ENCODE data around the gene KCNAB2.

Gene KCNAB2

DNA sequence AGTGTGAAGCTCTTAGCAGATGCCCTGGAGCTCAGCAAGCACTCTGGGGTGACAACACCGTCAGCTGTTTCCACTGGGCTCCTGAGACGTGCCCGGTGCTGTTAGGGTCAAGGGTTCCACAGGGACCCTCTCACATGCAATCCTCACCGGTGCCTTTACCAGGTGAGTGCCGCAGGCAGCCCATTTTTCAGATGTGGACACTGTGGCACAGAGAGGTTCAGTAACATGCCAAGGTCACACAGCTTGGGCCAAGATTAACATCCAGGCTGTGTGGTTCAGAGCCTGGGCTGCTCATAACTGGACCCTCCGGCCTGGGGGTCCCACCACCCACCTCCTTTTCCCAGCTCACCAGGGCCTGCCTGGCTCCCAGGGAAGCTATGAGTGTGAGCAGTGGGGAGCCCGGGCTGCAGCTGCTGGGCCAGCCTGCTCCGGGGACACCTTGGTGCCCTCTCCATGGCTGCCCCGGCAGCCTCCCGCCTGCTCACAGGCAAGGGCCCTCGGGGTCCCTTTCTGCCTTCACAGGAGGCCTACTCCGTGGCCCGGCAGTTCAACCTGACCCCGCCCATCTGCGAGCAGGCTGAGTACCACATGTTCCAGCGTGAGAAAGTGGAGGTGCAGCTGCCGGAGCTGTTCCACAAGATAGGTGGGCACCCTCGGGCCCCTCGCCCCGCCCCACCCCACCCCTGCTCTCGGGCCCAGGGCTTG lies 49.3 kb downstream of the KCNAB2 start:
- no peak overlapping the region for H3K4me3 ChIP-seq (ENCODE audit: low read depth, low read length)

DNA sequence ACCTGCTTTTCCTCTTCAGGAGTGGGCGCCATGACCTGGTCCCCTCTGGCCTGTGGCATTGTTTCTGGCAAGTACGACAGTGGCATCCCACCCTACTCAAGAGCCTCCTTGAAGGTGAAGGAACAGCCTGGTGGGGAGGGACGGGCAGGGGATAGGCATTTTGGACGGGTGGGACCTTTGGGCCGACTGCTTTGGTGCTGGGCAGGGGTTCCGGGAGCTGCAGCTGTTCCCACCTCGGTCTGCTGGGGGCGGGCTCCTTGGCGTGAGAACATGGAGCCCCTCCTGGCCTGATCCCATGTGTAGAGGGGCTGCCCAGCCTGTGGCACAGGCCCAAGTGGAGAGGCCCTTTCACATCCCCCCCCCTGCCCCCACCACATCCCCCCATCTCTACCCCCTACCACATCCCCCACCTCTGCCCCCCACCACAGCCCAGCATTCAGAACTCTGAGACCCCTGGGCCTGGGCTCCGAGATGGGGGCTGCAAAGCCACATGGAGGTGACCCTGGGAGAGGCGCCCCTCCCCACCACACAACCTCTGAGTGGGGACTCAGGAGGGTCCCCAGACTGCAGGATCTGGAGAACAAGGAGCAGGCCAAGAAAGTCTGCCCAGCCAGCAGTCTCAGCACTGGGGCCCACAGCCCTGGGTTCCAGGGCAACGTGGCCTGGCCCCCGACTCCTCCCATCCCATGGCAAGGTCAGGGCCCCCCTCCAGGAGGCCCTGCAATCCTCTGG lies 50.0 kb downstream of the KCNAB2 start:
- H3K4me3 ChIP-seq (ENCODE audit: low read depth, low read length) = no peak overlapping the region

DNA sequence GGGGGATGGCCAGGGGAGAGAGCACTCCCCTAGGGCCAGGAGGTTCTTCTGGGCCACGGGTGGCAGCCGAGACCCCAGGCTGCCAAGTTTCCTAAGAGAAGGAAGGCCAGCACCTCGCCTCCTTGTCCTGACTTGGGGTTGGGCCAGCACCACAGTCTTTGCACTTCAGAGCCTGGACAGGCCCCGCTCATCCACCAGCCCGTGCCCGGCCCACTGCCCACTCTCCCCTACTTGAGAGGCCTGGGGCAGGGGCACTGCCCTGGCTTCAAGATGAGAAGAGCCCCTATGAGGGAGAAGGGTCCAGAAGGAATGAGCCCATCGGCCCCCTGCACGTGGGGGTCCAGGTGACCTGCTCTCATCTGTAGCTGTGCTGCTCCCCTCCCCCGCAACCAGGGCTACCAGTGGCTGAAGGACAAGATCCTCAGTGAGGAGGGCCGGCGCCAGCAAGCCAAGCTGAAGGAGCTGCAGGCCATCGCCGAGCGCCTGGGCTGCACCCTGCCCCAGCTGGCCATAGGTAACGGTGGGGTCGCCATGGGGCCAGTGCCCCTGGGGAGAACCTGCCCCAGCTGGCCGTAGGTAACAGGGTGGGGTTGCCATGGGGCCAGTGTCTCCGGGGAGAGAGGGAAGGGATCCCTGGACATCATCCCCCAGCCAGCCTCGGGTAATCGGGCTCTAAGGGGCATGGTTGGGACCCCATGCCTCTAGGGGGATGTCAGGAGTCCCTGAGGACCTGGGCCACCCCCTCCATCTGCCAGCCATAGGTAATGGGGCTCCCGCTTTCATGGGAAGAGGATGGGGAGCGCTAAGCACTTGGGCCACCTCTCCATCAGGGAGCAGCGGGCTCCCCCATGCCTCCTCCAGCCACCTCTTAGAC lies 50.8 kb downstream of the KCNAB2 start:
- H3K4me3 ChIP-seq (ENCODE audit: low read depth, low read length) = no peak overlapping the region

DNA sequence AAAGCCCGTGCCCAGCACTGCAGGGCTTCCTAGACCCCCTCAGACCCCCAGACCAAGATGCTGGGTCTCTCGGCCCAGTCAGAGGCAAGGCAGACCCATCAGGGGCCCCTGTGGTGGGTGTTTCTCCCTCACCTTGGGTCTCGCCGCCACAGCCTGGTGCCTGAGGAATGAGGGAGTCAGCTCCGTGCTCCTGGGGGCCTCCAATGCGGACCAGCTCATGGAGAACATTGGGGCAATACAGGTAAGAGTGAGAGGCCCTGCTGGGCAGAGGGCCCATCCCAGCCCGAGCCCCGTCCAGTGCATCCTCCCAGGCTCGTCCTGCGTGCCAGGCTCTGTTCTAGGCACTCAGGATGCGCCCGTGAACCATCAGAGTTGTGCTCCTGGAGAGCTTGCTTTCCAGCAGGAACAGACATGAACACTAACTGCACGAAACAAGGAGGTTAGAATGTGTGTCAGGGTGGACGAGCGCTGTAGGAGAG lies 51.5 kb downstream of the KCNAB2 start:
- no peak overlapping the region for H3K4me3 ChIP-seq (ENCODE audit: low read depth, low read length)

DNA sequence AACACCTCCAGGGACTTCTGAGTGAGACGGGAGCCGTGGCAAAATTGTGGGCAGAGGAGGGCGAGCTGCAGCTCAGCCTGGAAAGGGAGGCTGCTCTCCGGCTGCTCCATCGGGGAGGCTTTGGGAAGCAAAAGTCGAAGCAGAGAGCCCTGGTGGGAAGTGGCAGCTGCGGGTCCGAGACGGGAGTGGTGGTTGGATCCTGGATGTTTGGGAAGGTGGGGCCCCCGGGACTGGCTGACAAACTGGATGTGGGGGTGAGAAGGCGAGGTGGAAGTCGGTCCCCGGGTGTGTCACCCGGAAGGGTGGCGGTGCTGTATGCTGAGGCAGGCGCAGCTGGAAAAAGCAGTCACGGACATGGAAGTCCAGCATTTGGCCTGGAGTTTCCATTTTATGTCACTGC lies 52.1 kb downstream of the KCNAB2 start:
- H3K4me3 ChIP-seq (ENCODE audit: low read depth, low read length) = no peak overlapping the region

DNA sequence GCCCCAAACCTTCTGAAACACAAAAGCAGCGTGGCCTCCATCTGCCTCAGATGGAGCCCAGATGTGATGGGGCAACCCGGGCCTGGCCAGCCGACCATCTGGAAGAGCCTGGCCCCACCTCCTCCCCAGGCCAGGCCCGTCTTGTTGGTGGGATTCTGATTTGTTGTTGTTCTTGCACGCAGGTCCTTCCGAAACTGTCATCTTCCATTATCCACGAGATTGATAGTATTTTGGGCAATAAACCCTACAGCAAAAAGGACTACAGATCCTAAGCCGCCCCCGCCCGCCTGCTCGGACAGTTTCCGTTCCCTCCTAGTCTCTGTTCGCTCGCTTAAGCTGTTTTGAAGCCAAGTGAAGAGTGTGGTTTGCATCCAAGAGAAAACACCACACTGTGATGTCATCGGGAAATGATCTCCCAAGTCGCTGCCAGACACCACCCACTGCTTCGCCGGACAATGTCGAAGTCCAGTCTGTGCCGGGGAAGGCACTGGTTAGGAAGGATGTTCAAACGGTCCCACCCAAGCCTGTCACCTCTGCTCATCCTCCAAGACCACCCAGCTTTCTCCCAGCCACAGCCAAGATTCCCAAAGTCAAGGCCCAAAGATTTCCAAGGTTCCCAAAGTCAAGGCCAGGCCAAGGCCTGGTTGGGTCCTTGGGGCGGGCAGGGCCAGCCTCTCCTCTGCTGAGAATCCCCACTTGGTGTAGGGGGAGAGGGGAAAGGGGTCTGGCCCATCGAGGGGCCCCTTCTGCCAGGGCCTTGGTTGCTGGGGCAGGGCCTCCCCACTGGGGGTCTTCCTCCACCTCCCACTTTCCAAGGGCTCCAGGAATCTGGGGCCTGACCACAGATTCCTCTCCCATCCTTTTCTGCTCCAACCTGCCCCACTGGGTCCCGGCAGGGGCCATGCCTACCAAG lies 52.9 kb downstream of the KCNAB2 start:
- H3K4me3 ChIP-seq (ENCODE audit: low read depth, low read length) = no peak overlapping the region

DNA sequence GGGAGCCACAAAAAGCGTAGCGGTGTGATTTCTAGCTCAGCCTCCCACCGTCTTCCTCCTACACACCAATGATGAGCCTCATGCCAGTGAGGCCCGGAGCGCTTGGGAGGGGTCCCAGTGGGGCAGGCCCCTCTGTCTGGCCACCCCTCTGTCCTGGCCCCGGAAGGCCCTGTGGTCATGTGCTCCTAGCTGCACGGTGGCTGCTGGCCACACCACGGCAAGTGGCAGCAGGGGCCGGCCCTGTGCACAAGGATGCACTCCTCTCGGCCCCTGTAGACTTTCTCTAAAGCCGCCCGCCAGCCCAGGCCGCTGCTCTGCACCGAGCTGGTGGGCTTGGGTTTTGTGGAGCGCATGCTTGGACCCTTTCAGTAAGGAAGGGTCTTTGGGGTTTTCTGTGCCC lies 53.6 kb downstream of the KCNAB2 start:
- H3K4me3 ChIP-seq (ENCODE audit: low read depth, low read length) = no peak overlapping the region

DNA sequence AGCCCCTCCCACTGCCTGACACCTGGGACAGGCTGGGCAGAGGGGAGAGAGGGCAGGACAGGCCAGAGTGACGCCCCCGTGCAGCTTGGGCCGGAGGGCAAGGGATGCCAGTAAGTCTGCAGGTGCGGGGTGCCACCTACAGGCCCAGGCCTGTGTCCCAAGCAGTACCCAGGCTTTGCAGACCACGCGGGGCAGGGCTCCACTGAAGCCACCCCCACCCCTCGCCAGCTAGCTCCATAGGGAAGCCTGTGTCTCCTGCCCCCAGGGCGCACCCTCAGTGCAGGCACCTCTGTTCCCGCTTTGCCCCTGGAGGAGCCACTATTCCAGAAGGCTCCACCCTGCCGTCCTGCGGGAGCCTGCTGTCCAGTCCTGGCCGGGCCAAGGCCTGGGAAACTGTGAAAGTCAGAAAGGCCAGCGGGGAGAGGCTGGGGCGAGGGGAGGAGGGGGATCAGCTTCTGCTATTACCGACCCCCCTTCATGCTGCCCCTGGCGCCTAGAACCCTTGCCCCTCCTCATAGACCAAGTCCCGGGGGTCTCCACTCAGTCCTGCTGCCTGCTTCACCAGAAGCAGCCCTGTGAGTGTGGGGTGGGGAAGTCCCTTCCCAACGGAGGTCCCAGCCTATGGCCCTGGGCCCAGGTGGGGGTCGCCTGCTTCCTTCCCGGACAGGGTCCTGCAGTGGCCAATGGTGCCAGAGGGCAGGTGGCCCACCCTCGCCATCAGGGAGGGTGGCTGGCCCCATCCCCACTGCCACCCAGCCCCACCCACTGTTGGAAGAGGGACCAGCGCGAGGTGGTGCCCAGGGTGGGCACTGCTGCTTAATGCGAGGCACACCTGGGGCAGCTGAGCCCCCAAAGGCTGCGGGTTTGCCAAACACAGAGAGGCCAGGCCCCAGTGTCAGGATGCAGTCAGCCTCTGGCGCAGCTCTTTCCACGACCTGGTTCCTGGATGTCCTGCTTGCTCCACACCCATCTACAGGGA lies 54.4 kb downstream of the KCNAB2 start:
- H3K4me3 ChIP-seq (ENCODE audit: low read depth, low read length) = no peak overlapping the region

DNA sequence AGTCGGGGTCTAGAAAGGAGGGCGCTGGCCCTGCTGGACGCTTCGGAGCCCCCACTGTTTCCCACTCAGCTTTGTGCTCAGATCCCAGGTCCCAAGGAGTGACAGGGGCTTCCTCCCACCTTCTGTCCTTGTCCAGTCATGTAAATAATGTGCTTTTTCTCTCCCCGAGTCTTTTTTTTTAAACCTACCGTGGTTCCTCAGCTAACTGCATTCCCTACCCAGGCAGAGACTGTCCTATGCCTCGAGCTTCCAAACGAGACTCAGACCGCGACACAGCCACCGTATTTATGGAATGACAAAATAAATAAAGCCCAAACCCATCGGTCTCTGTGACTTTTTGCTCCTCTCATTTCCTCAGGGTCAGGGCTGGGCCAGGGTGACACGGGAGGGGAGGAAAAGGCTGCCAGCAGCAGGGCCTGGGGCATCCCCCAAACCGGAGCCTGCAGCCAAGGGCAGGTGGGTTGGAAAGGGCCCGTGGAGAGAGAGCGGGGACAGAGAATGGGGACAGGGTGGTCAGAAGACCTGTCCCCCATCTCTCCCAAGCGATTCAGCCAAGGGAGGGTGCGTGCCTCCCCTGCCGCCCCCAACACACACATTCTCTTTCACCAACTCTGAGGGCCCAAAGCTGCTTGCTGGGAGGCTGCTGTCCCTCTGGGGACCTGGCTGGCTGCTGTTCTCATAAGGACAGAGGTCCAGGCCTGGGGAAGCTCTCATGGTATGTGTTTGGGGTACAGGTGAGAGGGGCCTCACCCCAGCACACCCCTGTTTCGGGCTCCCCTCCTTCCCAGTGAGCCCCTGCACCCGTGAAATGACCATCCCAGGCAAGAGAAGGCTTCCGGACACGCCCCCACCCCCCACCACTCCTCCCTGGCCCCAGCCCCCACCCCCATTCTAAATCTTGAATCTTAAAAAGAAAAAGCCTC lies 55.4 kb downstream of the KCNAB2 start:
- H3K4me3 ChIP-seq (ENCODE audit: low read depth, low read length) = no peak overlapping the region

DNA sequence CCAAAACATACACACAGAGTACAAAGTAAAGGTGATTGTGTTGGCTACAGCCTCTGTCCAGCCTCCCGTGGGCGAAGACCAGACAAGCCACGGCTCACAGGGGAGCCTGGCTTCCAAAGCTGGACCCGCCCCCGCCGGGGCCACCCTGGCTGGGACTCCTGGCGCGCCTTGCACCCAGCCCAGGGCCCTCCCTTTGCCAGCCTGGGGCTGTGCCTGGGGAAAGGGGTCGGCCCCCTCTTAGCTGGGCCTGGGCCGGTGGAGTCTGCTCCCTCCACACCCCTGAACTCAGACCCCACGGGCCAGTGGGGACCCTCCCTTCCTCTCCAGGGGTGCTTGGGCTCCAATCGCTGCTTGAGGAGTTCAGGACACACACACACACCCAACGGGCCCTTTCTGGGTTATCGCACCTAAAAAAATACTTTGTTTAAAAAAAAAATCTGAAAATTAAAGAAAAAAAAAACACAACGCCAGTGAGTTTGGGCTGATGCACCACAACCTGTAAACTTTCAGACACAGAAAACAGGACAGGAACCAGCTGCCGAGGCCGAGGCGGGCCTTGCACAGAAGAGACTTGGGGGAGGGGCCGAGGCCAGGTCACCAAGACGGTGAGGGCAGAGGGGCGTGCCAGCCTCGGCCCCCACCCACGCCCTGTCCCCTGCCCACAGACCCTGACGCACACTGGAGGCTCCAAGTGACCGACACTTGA lies 56.3 kb downstream of the KCNAB2 start:
- no peak overlapping the region for H3K4me3 ChIP-seq (ENCODE audit: low read depth, low read length)

DNA sequence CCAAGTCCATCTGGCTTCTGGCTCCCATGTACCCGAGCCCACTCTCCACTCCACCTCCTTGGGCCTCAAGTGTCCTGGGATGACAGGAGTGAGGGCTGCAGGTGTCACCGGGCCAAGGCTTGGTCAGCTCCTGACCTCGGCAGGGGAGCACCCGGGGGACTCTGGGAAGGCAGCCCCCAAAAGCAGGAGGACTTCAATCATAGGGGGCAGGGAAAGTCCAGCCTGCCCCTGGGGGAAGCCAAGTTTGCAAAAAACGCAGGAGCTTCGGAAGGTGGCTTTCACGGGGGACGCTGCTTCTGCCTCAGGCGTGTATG lies 56.8 kb downstream of the KCNAB2 start:
- H3K4me3 ChIP-seq (ENCODE audit: low read depth, low read length) = no peak overlapping the region

DNA sequence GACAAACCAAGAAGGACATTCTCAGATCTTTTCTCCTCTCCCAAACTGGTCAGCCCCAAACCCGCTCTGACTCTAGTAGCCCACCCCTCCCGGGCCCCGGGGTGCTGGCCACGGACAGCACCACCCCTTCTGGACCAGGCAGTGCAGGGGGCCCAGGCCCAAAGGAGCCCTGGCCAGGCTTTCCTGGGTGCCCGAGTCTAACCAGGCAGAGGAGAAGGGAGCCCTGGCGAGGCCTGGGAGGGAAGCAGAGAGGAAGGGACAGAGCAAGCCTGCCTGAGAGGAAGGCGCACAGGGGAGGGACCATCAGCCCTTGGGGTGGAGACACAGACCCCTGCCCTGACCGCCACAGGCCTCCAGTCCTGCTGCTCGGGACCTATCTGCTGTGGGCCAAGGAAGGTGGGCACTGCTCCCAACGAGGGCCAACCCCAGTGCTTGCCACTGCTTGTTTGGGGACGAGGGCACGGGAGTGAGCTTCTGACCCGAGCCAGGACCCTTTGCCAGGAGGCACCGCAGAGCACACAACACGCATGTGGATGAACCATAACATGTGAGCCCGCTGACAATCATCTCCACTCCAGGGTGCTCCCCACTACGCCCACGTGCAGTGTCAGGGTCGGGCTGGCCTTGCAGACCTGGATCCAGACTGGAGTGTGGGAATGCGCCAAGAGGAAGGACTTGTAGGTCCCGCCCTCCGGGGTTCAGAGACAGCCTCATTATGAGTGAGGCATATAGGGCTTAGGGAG lies 57.6 kb downstream of the KCNAB2 start:
- H3K4me3 ChIP-seq (ENCODE audit: low read depth, low read length) = no peak overlapping the region

DNA sequence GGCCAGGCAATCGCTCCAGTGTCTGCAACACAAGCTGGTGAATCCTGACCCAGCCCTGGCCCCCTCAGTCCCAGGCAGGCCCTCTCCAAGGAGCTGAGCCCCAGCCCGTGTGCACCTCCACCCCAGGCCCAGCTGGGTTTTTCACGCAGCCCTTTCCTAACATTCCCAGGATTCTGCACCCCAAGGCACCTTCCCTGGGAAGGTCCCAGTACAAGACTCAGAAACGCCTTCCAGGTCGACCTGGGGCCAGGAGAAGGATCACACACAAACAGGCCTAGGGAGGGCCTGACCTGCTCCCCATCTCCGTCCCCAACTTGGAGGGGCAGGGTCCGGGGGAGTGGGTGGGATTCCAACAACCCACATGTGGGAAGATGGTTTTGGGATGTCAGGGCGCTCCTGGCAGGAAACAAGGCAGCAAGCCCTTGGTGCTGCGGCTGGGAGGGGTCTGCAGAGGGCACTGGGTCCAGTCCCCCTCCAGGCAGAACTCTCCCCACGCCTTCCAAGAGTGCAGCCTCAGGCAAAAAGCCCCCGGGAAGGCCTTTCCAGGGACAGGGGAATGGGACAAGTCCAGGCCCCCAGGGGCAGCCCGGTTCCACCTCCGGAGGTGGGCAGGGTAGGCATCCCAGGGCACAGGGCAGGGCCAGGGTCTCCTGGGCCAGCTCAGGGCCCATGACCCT lies 58.3 kb downstream of the KCNAB2 start:
- no peak overlapping the region for H3K4me3 ChIP-seq (ENCODE audit: low read depth, low read length)

DNA sequence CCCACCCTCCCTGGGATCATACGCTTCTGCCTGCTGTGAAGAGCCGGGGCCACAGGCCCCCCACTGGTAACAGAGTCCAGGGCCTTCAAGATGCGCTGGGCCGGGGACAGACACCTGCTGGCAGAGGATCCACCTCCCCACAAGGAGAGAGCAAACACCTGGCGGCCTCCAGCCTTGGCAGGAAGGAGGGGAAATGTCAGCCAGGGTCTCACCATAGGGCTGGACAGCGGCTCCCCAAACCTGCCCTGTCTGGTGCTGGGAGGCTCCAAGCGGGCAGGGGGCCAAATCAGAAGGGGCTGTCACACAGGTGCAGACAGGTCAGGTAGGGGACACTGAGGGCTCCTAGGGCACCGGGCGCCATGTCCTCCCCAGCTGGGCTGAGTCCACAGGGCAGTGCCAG lies 58.9 kb downstream of the KCNAB2 start:
- H3K4me3 ChIP-seq (ENCODE audit: low read depth, low read length) = no peak overlapping the region

DNA sequence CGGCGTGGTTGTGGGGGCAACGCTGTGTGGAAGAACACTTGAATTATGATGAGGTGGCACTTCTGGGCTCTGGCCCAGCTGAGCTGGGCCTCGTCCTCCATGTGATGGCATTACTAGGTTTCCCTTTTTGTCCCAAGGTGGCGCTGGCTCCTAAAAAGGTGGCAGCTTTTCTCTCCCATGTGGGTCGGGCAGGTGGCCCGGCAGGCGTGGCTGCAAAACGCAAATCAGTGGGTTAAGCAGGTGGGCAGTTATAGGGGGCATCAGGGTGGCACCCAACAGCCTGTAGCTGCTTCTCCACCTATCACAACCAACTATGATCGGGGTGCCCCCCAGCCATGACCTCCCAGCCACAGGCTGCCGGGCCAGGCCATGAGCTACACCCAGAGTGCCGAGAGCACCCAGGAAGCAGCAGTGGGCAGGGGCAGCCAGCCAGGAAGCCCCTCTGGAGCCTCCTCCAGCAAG lies 59.6 kb downstream of the KCNAB2 start:
- no peak overlapping the region for H3K4me3 ChIP-seq (ENCODE audit: low read depth, low read length)

DNA sequence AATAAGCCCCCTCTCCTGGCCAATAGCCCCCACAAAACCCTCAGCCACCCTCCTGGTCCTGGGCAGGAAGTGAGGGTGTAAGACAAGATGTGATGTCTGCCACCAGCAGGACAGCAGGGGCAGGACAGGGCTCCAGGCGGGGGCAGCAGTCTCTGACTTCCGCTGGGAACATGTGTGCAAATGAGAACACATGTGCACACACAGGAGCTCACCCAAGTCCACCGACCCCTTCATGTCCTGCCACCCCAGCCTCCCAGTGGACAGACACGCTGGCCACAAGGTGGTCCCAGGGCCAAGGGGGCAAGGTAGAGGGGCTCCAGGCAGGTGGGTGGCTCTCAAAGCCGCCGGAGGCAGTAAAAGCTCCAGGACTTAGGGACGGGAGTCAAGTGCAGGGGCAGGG lies 60.1 kb downstream of the KCNAB2 start:
- H3K4me3 ChIP-seq (ENCODE audit: low read depth, low read length) = no peak overlapping the region
